GM23338 (cell line): Measurements from ENCODE around the gene PLD5.

Experiments used
- CREB1 ChIP-seq: fragments of 250-450 bp; sonication (Bioruptor Pico); IDR thresholded peaks from 2 replicates; pipeline ENCODE4 v1.5.0; 2020; ENCODE audit warnings: low read depth, mild to moderate bottlenecking, moderate library complexity
- CTCF ChIP-seq, 2 experiments: fragments of 200-600 bp in 1 of 2; sonication (generic) in 1 of 2; conservative IDR thresholded peaks; 2 replicates each; pipeline versions ENCODE4 v1.5.1 to v1.6.1; 2016 to 2017; ENCODE audit warnings: antibody characterized with exemption in 2 of 2, low read depth in 2 of 2, mild to moderate bottlenecking in 2 of 2, moderate library complexity in 1 of 2
- ETS1 ChIP-seq: IDR thresholded peaks from 2 replicates; pipeline ENCODE4 v1.6.1; 2016; ENCODE audit warnings: antibody characterized with exemption
- EZH2 ChIP-seq: fragments of 200-600 bp; sonication (generic); IDR thresholded peaks from one replicate; pipeline ENCODE4 v1.8.0; 2017; ENCODE audit warnings: antibody characterized with exemption, mild to moderate bottlenecking, low read depth; ENCODE audit not compliant: unreplicated experiment
- EZH2phosphoT487 ChIP-seq: fragments of 200-600 bp; sonication (generic); IDR thresholded peaks from one replicate; pipeline ENCODE4 v1.8.1; 2018; ENCODE audit warnings: antibody characterized with exemption; ENCODE audit not compliant: unreplicated experiment
- JUNB ChIP-seq: IDR thresholded peaks from one replicate; pipeline ENCODE4 v1.6.1; 2016; ENCODE audit warnings: antibody characterized with exemption; ENCODE audit not compliant: unreplicated experiment
- POLR2AphosphoS5 ChIP-seq: IDR thresholded peaks from 2 replicates; pipeline ENCODE4 v1.6.1; 2016; ENCODE audit warnings: antibody characterized with exemption, low read depth
- REST ChIP-seq: IDR thresholded peaks from one replicate; pipeline ENCODE4 v1.6.1; 2018; ENCODE audit warnings: antibody characterized with exemption; ENCODE audit not compliant: unreplicated experiment

- TF ChIP-seq CTCF (conservative IDR thresholded peaks at IDR 0.05; ENCODE audit: low read depth in 2 of 2) (no peak), POLR2AphosphoS5 (no peak), EZH2 (no peak), EZH2phosphoT487 (no peak), JUNB (no peak), REST (no peak), CREB1 (no peak), ETS1 (no peak)
Observed at GRCh38 chr1:242187171-242187570, 337.3 kb downstream of the PLD5 start.
